Endothelial cell (in vitro differentiated cells): ENCODE results near the gene CS. TPM values are rescaled to one million over a fixed set of nuclear protein-coding genes. Genes with fewer than 3 reads are reported as not detected.
"Not testable (repeated sequence)": the region's sequence is repeated elsewhere in the genome, so short reads cannot be mapped to it uniquely, and the experiment has no call there.

Experiments
- DNase-seq: peaks from one replicate; pipeline ENCODE4 v3.0.0; 2021; ENCODE audit warnings: low spot score
- H3K27ac Mint-ChIP-seq: one replicate; pipeline ENCODE4 v1.8.0; 2021; ENCODE audit warnings: mixed read lengths, inconsistent platforms; ENCODE audit not compliant: unreplicated experiment
- H3K27me3 Mint-ChIP-seq: one replicate; pipeline ENCODE4 v1.8.0; 2021; ENCODE audit warnings: mild to moderate bottlenecking, moderate library complexity, mixed read lengths, inconsistent platforms; ENCODE audit not compliant: unreplicated experiment
- H3K36me3 Mint-ChIP-seq: one replicate; pipeline ENCODE4 v1.8.0; 2021; ENCODE audit warnings: mild to moderate bottlenecking, low read depth, mixed read lengths, inconsistent platforms; ENCODE audit not compliant: unreplicated experiment
- H3K4me1 Mint-ChIP-seq: one replicate; pipeline ENCODE4 v1.8.0; 2021; ENCODE audit warnings: mild to moderate bottlenecking, mixed read lengths, inconsistent platforms; ENCODE audit not compliant: unreplicated experiment
- H3K4me3 Mint-ChIP-seq: one replicate; pipeline ENCODE4 v1.8.0; 2021; ENCODE audit warnings: mild to moderate bottlenecking, mixed read lengths, inconsistent platforms; ENCODE audit not compliant: unreplicated experiment
- H3K9me3 Mint-ChIP-seq: one replicate; pipeline ENCODE4 v1.8.0; 2021; ENCODE audit warnings: mixed read lengths, inconsistent platforms; ENCODE audit not compliant: unreplicated experiment
- total RNA-seq: library from RNA; stranded (reverse); fragmentation: NEBNext Ultra II Directional; extraction: Animal tissue kit (Norgen Biotek cat#: 25700); gene quantifications from one replicate; pipeline ENCODE4 v1.2.1, GENCODE V29; 2021; ENCODE audit not compliant: unreplicated experiment
- TF ChIP-seq, protein P1 (sequence below): fragments of 200-600 bp; sonication (generic); IDR thresholded peaks from one replicate; pipeline ENCODE4 v1.5.0; 2021; ENCODE audit warnings: antibody characterized with exemption; ENCODE audit not compliant: unreplicated experiment

Gene CS
- total RNA-seq, 1 donor from 2014 or later = 187 TPM

- no peak overlapping the region for H3K27ac Mint-ChIP-seq
- H3K4me1 Mint-ChIP-seq = peaks cover 21% of the 10 kb centered on the region
- H3K27me3 Mint-ChIP-seq = peaks cover 6% of the 10 kb centered on the region
- TF ChIP-seq, protein P1, sequence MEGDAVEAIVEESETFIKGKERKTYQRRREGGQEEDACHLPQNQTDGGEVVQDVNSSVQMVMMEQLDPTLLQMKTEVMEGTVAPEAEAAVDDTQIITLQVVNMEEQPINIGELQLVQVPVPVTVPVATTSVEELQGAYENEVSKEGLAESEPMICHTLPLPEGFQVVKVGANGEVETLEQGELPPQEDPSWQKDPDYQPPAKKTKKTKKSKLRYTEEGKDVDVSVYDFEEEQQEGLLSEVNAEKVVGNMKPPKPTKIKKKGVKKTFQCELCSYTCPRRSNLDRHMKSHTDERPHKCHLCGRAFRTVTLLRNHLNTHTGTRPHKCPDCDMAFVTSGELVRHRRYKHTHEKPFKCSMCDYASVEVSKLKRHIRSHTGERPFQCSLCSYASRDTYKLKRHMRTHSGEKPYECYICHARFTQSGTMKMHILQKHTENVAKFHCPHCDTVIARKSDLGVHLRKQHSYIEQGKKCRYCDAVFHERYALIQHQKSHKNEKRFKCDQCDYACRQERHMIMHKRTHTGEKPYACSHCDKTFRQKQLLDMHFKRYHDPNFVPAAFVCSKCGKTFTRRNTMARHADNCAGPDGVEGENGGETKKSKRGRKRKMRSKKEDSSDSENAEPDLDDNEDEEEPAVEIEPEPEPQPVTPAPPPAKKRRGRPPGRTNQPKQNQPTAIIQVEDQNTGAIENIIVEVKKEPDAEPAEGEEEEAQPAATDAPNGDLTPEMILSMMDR = no peak
- no peaks in the 10 kb centered on the region for H3K9me3 Mint-ChIP-seq
- peaks cover 8% of the 10 kb centered on the region for H3K36me3 Mint-ChIP-seq
- DNase-seq = no peak
- H3K4me3 Mint-ChIP-seq = no peak overlapping the region
Measured at GRCh38 chr12:56339158-56339422, 39.0 kb upstream of the CS start.

DNA sequence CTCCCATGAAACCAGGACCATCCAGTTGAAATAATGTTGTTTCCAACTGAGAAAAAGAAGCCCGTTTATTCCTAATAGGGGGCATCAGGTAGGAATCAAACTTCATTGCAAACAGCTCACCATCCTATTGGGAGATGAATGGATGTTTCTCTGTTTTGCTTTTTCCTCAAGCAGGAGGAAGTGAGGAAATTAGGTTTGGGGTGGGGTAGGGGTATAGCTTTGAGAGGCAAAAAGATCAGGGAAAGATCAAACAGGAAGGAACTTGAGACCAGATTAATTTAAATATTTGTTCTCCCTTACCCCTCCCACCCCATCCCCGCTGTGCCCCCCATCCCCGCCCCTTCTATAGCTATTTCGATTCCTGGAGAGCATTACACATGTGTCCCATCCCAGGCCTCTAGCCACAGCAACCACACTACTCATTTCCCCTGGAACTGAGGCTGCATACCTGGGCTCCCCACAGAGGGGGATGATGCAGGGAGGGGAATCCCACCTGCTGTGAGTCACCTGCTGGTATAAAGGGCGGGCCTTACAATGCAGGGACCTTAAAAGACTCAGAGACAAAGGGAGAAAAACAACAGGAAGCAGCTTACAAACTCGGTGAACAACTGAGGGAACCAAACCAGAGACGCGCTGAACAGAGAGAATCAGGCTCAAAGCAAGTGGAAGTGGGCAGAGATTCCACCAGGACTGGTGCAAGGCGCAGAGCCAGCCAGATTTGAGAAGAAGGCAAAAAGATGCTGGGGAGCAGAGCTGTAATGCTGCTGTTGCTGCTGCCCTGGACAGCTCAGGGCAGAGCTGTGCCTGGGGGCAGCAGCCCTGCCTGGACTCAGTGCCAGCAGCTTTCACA, 38.4 kb upstream of the CS start, which contains the start of gene IL23A:
Gene IL23A (plus strand): TSS at position 577 of the 850 bp plus-strand sequence. CDS start 161 bp downstream, at position 738.
- peak within 1 kb of the TSS; percentile 65 for H3K27ac Mint-ChIP-seq
- TF ChIP-seq, protein P1 = no peak
- H3K4me3 Mint-ChIP-seq = peak within 1 kb of the TSS; percentile 52
- H3K36me3 Mint-ChIP-seq = peaks cover 8% of the 10 kb centered on the region
- peaks cover 23% of the 10 kb centered on the region for H3K4me1 Mint-ChIP-seq
- no peaks in the 10 kb centered on the region for H3K9me3 Mint-ChIP-seq
- DNase-seq = no peak
- H3K27me3 Mint-ChIP-seq = peaks cover 9% of the 10 kb centered on the region

DNA sequence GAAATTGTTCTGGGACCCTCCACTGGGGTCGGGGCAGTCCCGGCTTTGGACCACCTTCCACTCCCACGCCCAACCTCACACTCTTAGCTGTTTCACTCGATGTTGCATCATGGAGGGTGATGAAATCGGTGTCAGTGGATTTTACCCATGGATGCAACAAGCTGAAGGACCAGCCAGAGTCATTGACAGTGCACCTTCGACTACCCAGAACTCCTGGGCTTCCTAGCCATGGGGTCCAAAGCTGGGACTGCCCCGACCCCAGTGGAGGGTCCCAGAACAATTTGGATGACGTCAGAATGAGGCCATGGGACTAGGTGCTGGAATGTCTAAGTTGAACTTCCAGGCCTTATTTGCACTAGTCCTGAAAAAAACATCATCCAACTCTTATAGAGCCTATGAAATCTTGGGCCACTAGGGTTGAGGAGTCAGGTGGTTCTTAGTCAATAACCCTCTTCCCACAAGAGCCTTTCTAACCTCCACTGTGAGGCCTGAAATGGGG, 37.7 kb upstream of the CS start:
- Mint-ChIP-seq H3K9me3 (no peaks in the 10 kb centered on the region), H3K27me3 (peaks cover 12% of the 10 kb centered on the region), H3K4me1 (peaks cover 30% of the 10 kb centered on the region), H3K27ac (no peak overlapping the region), H3K36me3 (peaks cover 3% of the 10 kb centered on the region), H3K4me3 (no peak overlapping the region)
- no peak for DNase-seq
- TF ChIP-seq, protein P1 = no peak

GRCh38 chr12:56336361-56337167, 36.4 kb upstream of the CS start:
- TF ChIP-seq, protein P1 = no peak
- Mint-ChIP-seq H3K27ac (no peak overlapping the region), H3K4me1 (peaks cover 34% of the 10 kb centered on the region)

DNA sequence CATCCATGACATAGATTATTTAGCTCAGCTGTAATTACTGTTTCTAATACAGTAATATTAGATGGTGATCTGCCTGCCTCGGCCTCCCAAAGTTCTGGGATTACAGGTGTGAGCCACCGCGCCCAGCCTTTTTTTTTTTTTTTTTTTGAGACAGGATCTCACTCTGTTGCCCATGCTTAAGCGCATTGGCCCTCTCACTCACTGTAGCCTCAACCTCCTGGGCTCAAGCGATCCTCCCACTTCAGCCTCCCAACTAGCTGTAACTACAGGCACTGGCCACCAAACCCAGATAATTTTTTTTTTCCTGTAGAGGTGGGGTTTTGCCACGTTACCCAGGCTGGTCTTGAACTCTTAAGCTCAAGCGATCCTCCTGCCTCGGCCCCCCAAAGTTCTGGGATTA, 35.4 kb upstream of the CS start:
- H3K27ac Mint-ChIP-seq, H3K36me3 Mint-ChIP-seq, H3K4me3 Mint-ChIP-seq, DNase-seq, H3K9me3 Mint-ChIP-seq: not testable (repeated sequence)
- Mint-ChIP-seq H3K27me3 (peaks cover 12% of the 10 kb centered on the region), H3K4me1 (peaks cover 34% of the 10 kb centered on the region)

More at GRCh38 chr12:56336361-56337167, 36.4 kb upstream of the CS start:
- no peak for DNase-seq
- Mint-ChIP-seq H3K36me3 (no peaks in the 10 kb centered on the region), H3K27me3 (peaks cover 12% of the 10 kb centered on the region), H3K4me3 (no peak overlapping the region), H3K9me3 (no peaks in the 10 kb centered on the region)
